ENCODE measurements around the gene MXRA7. TPM values are rescaled to one million over a fixed set of nuclear protein-coding genes. Genes with fewer than 3 reads are reported as not detected.
A peak's percentile ranks its signal among the peaks of the same experiment; 100 is the strongest.

MXRA7 gene
- polyA plus RNA-seq, 1 of the 3 experiments (the other 2 are of a cell fraction), result 154 TPM

GRCh38 chr17:76635039-76635438 lies 75.7 kb downstream of the MXRA7 start (continued):
- TF ChIP-seq MXI1 (IDR thresholded peaks at IDR 0.05; ENCODE audit: low read depth, low read length), result no peak
- TF ChIP-seq RXRA (IDR thresholded peaks at IDR 0.05; ENCODE audit: borderline replicate concordance, low read depth), result no peak; the same call in 1 of the 2 replicates
- TF ChIP-seq REST (IDR thresholded peaks at IDR 0.05; ENCODE audit: low read depth, low read length), result no peak
- TF ChIP-seq TEAD4 (IDR thresholded peaks at IDR 0.05; ENCODE audit: borderline replicate concordance, insufficient read depth), result no peak
- peak; percentile 88 for TF ChIP-seq TCF12 (IDR thresholded peaks at IDR 0.05)
- no peak for TF ChIP-seq SMC3 (IDR thresholded peaks at IDR 0.05; ENCODE audit: low read depth, low read length)

DNA sequence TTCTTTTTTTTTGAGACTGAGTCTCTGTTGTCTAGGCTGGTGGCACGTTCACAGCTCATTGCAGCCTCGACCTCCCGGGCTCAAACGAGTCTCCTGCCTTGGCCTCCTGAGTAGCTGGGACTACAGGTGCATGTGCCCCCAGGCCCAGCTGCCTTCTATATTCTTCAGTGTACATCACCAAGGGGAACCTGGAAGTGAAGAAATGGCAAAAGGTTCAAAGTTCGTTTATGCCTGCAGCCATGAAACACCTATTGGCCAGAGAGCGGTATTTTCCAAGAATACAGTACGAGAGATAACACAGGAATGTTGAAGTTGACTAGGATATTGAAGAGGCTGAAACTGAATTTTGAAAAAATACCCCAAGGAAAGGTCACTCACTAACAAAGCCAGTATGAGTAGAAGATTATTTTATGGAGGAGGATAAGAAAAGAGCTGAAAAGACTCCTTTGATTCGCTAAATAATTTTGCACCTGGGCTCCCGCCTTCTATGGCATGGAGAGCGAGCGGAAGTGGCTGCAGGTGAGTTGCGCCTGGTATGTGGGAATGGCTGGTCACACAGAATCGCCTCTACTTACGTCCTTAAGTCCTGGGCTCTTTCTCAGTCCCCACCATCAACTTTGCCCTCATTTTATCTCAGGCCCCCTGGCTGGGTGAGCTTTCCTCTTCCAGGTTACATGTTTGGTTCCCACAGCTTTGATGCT lies 77.0 kb downstream of the MXRA7 start:
- Histone ChIP-seq H3K4me1 (ENCODE audit: control insufficient read depth in 1 of 2, insufficient read depth in 2 of 2, low read depth in 1 of 2, low read length in 1 of 2) (peaks cover 10 to 14% of the 10 kb centered on the region in 2 experiments), H3K36me3 (replicated peaks in 1 of 2; ENCODE audit: control insufficient read depth in 1 of 2, insufficient read depth in 2 of 2, low read length in 1 of 2) (no peaks in the 10 kb centered on the region), H3K27ac (ENCODE audit: low read depth in 2 of 2, low read length in 1 of 2) (no peak overlapping the region), H3K27me3 (ENCODE audit: insufficient read depth) (no peaks in the 10 kb centered on the region), H3K4me2 (no peak overlapping the region), H4K20me1 (ENCODE audit: insufficient read depth) (no peaks in the 10 kb centered on the region), H3F3A (replicated peaks; ENCODE audit: insufficient read depth) (peaks cover 17% of the 10 kb centered on the region), H3K79me2 (ENCODE audit: insufficient read depth) (no peaks in the 10 kb centered on the region), H3K9ac (no peak overlapping the region), H3K4me3 (ENCODE audit: low read depth in 2 of 2, low read length in 1 of 2) (no peak overlapping the region), H3K9me2 (no peaks in the 10 kb centered on the region), H2AFZ (ENCODE audit: low read depth) (no peak overlapping the region), H3K9me3 (no peaks in the 10 kb centered on the region)
- no peak for DNase-seq
- WGBS (ENCODE audit: low lambda C conversion rate), result 90% methylated on average over 14 of the region's 14 CpGs
- CTCF ChIA-PET, result interaction anchor here (1.2 to 5.5 kb wide), 6 partner anchors 10 to 188 kb away, joined by 3 to 55 read pairs (median 5); no protein-coding TSS in a partner anchor
- POLR2A ChIA-PET, result interaction anchor here (1.8 kb wide), 1 partner anchor 89 kb away, joined by 6 read pairs; no protein-coding TSS in a partner anchor
- no peak for TF ChIP-seq RCOR1 (IDR thresholded peaks at IDR 0.05; ENCODE audit: low read length)
- no peak for TF ChIP-seq ELF1 (IDR thresholded peaks at IDR 0.05)
- no peak for TF ChIP-seq FOSL2 (IDR thresholded peaks at IDR 0.05; ENCODE audit: borderline replicate concordance, low read depth)
- TF ChIP-seq, protein P1, sequence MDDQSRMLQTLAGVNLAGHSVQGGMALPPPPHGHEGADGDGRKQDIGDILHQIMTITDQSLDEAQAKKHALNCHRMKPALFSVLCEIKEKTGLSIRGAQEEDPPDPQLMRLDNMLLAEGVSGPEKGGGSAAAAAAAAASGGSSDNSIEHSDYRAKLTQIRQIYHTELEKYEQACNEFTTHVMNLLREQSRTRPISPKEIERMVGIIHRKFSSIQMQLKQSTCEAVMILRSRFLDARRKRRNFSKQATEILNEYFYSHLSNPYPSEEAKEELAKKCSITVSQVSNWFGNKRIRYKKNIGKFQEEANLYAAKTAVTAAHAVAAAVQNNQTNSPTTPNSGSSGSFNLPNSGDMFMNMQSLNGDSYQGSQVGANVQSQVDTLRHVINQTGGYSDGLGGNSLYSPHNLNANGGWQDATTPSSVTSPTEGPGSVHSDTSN (IDR thresholded peaks at IDR 0.05), result no peak
- TF ChIP-seq SIN3A (IDR thresholded peaks at IDR 0.05; ENCODE audit: borderline replicate concordance, low read depth, low read length), result no peak
- TF ChIP-seq, protein P2, sequence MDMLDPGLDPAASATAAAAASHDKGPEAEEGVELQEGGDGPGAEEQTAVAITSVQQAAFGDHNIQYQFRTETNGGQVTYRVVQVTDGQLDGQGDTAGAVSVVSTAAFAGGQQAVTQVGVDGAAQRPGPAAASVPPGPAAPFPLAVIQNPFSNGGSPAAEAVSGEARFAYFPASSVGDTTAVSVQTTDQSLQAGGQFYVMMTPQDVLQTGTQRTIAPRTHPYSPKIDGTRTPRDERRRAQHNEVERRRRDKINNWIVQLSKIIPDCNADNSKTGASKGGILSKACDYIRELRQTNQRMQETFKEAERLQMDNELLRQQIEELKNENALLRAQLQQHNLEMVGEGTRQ (IDR thresholded peaks at IDR 0.05; ENCODE audit: borderline replicate concordance, low read depth, low read length), result no peak
- TF ChIP-seq POLR2AphosphoS5 (IDR thresholded peaks at IDR 0.05; ENCODE audit: low read depth, low read length), result no peak
- TF ChIP-seq IRF3 (IDR thresholded peaks at IDR 0.05; ENCODE audit: low read depth, low read length), result no peak
- TF ChIP-seq GATA2 (CRISPR knock-in tag; IDR thresholded peaks at IDR 0.05), result no peak
- TF ChIP-seq CHD2 (IDR thresholded peaks at IDR 0.05; ENCODE audit: low read length, partially characterized antibody), result no peak
- TF ChIP-seq JUND (IDR thresholded peaks at IDR 0.05), result no peak
- TF ChIP-seq USF1 (IDR thresholded peaks at IDR 0.05; ENCODE audit: borderline replicate concordance, low read depth), result no peak
- no peak for TF ChIP-seq TAF1 (IDR thresholded peaks at IDR 0.05; ENCODE audit: borderline replicate concordance, low read depth, low read length)
- no peak for TF ChIP-seq GABPA (IDR thresholded peaks at IDR 0.05; ENCODE audit: low read depth)
- TF ChIP-seq REST (IDR thresholded peaks at IDR 0.05; ENCODE audit: low read depth, low read length), result no peak

All from SK-N-SH (cell line).